IPS DF 6.9 (cell line): Measurements from ENCODE around the gene CAPN14.

ENCODE experiments used
- DNase-seq: peaks from one replicate; pipeline ENCODE4 v3.0.0-alpha.2; 2013; ENCODE audit warnings: low read depth, low spot score
- H3K27ac ChIP-seq: one replicate; pipeline ENCODE4 v1.5.1; 2013; ENCODE audit warnings: low read length, control low read depth
- H3K27me3 ChIP-seq: 2 replicates; pipeline ENCODE4 v1.6.1; 2013; ENCODE audit warnings: mild to moderate bottlenecking, low read length; ENCODE audit not compliant: control insufficient read depth, insufficient read depth
- H3K36me3 ChIP-seq: 2 replicates; pipeline ENCODE4 v1.6.1; 2013; ENCODE audit warnings: low read length; ENCODE audit not compliant: control insufficient read depth, insufficient read depth
- H3K4me1 ChIP-seq: 2 replicates; pipeline ENCODE4 v1.6.1; 2013; ENCODE audit warnings: low read length; ENCODE audit not compliant: control insufficient read depth, insufficient read depth
- H3K4me3 ChIP-seq: 2 replicates; pipeline ENCODE4 v1.5.1; 2013; ENCODE audit warnings: mild to moderate bottlenecking, low read length
- H3K9me3 ChIP-seq: 2 replicates; pipeline ENCODE4 v1.6.1; 2013; ENCODE audit warnings: low read length, inconsistent platforms; ENCODE audit not compliant: control insufficient read depth, insufficient read depth
- WGBS: extraction: QIAGEN DNeasy Blood & Tissue Kit; methylation state at CpG from one replicate; pipeline ENCODE4 v1.1.7; 2013; ENCODE audit warnings: mixed read lengths, missing lambda C conversion rate; ENCODE audit not compliant: insufficient read length, insufficient coverage; 5-methylcytosine and 5-hydroxymethylcytosine counted together

Gene CAPN14

GRCh38 chr2:31208240-31208639 is 9.1 kb downstream of the CAPN14 start:
- DNase-seq: no peak
- no peak overlapping the region for H3K4me3 ChIP-seq
- no CpG with 5 or more reads among the region's 1 CpG for WGBS
- no peaks in the 10 kb centered on the region for H3K9me3 ChIP-seq
- no peaks in the 10 kb centered on the region for H3K4me1 ChIP-seq
- H3K36me3 ChIP-seq: no peaks in the 10 kb centered on the region
- H3K27ac ChIP-seq: no peak overlapping the region
- H3K27me3 ChIP-seq: no peaks in the 10 kb centered on the region

- H3K27ac ChIP-seq: no peak overlapping the region
- WGBS: no CpG with 5 or more reads among the region's 2 CpGs
Observed at GRCh38 chr2:31207790-31208189, 9.5 kb downstream of the CAPN14 start.

GRCh38 chr2:31205613-31206012 is 11.7 kb downstream of the CAPN14 start:
- H3K27ac ChIP-seq: no peak overlapping the region
- no CpG with 5 or more reads among the region's 3 CpGs for WGBS
- no peaks in the 10 kb centered on the region for H3K36me3 ChIP-seq

More at GRCh38 chr2:31207790-31208189, 9.5 kb downstream of the CAPN14 start:
- no peak overlapping the region for H3K4me3 ChIP-seq
- no peaks in the 10 kb centered on the region for H3K36me3 ChIP-seq
- H3K9me3 ChIP-seq: no peaks in the 10 kb centered on the region
- H3K27me3 ChIP-seq: no peaks in the 10 kb centered on the region
- no peak for DNase-seq
- no peaks in the 10 kb centered on the region for H3K4me1 ChIP-seq

GRCh38 chr2:31205186-31205585 is 12.1 kb downstream of the CAPN14 start:
- no CpG with 5 or more reads among the region's 9 CpGs for WGBS
- DNase-seq: no peak
- Histone ChIP-seq H3K36me3 (no peaks in the 10 kb centered on the region), H3K4me1 (no peaks in the 10 kb centered on the region; the same call in 1 of the 2 replicates), H3K27ac (no peak overlapping the region), H3K4me3 (no peak overlapping the region), H3K27me3 (no peaks in the 10 kb centered on the region), H3K9me3 (no peaks in the 10 kb centered on the region)

More at GRCh38 chr2:31205613-31206012, 11.7 kb downstream of the CAPN14 start:
- H3K4me1 ChIP-seq: no peaks in the 10 kb centered on the region; the same call in 1 of the 2 replicates
- DNase-seq: no peak
- H3K9me3 ChIP-seq: no peaks in the 10 kb centered on the region
- H3K27me3 ChIP-seq: no peaks in the 10 kb centered on the region
- no peak overlapping the region for H3K4me3 ChIP-seq

- no peak for DNase-seq
- WGBS: no CpG with 5 or more reads among the region's 6 CpGs
- H3K36me3 ChIP-seq: no peaks in the 10 kb centered on the region
Observed at GRCh38 chr2:31204783-31205182, 12.5 kb downstream of the CAPN14 start.

GRCh38 chr2:31203916-31204315 is 13.4 kb downstream of the CAPN14 start:
- no peak overlapping the region for H3K27ac ChIP-seq
- H3K27me3 ChIP-seq: no peaks in the 10 kb centered on the region
- H3K4me1 ChIP-seq: no peaks in the 10 kb centered on the region; the same call in 1 of the 2 replicates
- DNase-seq: no peak
- H3K4me3 ChIP-seq: no peak overlapping the region
- H3K9me3 ChIP-seq: no peaks in the 10 kb centered on the region
- no peaks in the 10 kb centered on the region for H3K36me3 ChIP-seq

More at GRCh38 chr2:31204783-31205182, 12.5 kb downstream of the CAPN14 start:
- H3K27ac ChIP-seq: no peak overlapping the region
- no peak overlapping the region for H3K4me3 ChIP-seq
- no peaks in the 10 kb centered on the region for H3K9me3 ChIP-seq
- H3K4me1 ChIP-seq: no peaks in the 10 kb centered on the region; the same call in 1 of the 2 replicates
- H3K27me3 ChIP-seq: no peaks in the 10 kb centered on the region

- DNase-seq: no peak
- Histone ChIP-seq H3K27ac (no peak overlapping the region), H3K9me3 (no peaks in the 10 kb centered on the region), H3K4me1 (no peaks in the 10 kb centered on the region; the same call in 1 of the 2 replicates), H3K4me3 (no peak overlapping the region), H3K36me3 (no peaks in the 10 kb centered on the region), H3K27me3 (no peaks in the 10 kb centered on the region)
- no CpG with 5 or more reads among the region's 5 CpGs for WGBS
Observed at GRCh38 chr2:31202833-31203232, 14.5 kb downstream of the CAPN14 start.

- WGBS: no CpG with 5 or more reads among the region's 5 CpGs
- Histone ChIP-seq H3K27me3 (no peaks in the 10 kb centered on the region), H3K9me3 (no peaks in the 10 kb centered on the region), H3K27ac (no peak overlapping the region), H3K36me3 (no peaks in the 10 kb centered on the region), H3K4me3 (no peak overlapping the region), H3K4me1 (no peaks in the 10 kb centered on the region; the same call in 1 of the 2 replicates)
- no peak for DNase-seq
Observed at GRCh38 chr2:31202041-31202440, 15.3 kb downstream of the CAPN14 start.

GRCh38 chr2:31200972-31201371 is 16.3 kb downstream of the CAPN14 start:
- Histone ChIP-seq H3K36me3 (no peaks in the 10 kb centered on the region), H3K9me3 (no peaks in the 10 kb centered on the region), H3K27me3 (no peaks in the 10 kb centered on the region), H3K4me1 (no peaks in the 10 kb centered on the region; the same call in 1 of the 2 replicates), H3K27ac (no peak overlapping the region), H3K4me3 (no peak overlapping the region)
- no peak for DNase-seq
- no CpG with 5 or more reads among the region's 9 CpGs for WGBS

- Histone ChIP-seq H3K27me3 (no peaks in the 10 kb centered on the region), H3K4me3 (no peak overlapping the region), H3K9me3 (no peaks in the 10 kb centered on the region), H3K36me3 (no peaks in the 10 kb centered on the region), H3K4me1 (no peaks in the 10 kb centered on the region; the same call in 1 of the 2 replicates), H3K27ac (no peak overlapping the region)
- DNase-seq: no peak
- no CpG with 5 or more reads among the region's 4 CpGs for WGBS
Observed at GRCh38 chr2:31199206-31199605, 18.1 kb downstream of the CAPN14 start.

- H3K4me3 ChIP-seq: no peak overlapping the region
- WGBS: no CpG with 5 or more reads among the region's 2 CpGs
Observed at GRCh38 chr2:31197669-31198068, 19.6 kb downstream of the CAPN14 start.

More at GRCh38 chr2:31197669-31198068, 19.6 kb downstream of the CAPN14 start:
- no peaks in the 10 kb centered on the region; the same call in 1 of the 2 replicates for H3K4me1 ChIP-seq
- no peak overlapping the region for H3K27ac ChIP-seq
- H3K27me3 ChIP-seq: no peaks in the 10 kb centered on the region
- H3K36me3 ChIP-seq: no peaks in the 10 kb centered on the region
- DNase-seq: no peak
- H3K9me3 ChIP-seq: no peaks in the 10 kb centered on the region
